Brain microvascular endothelial cell (primary cell): ENCODE results near the gene TTC24.

Experiments used
- DNase-seq: peaks from one replicate; pipeline ENCODE4 v3.0.0-alpha.2; 2020
- H3K27ac ChIP-seq: fragments of 250-450 bp; sonication (Bioruptor Pico); 2 replicates; pipeline ENCODE4 v1.5.1; 2020; ENCODE audit warnings: mild to moderate bottlenecking, moderate library complexity
- H3K27me3 ChIP-seq: fragments of 250-450 bp; sonication (Bioruptor Pico); replicated peaks from 2 replicates; pipeline ENCODE4 v1.5.1; 2020; ENCODE audit warnings: mild to moderate bottlenecking
- H3K36me3 ChIP-seq: fragments of 250-450 bp; sonication (Bioruptor Pico); replicated peaks from 2 replicates; pipeline ENCODE4 v1.5.1; 2020; ENCODE audit warnings: mild to moderate bottlenecking
- H3K4me3 ChIP-seq: 2 replicates; pipeline ENCODE4 v1.5.1; 2011; ENCODE audit warnings: low read depth, mild to moderate bottlenecking, control low read depth, low read length, moderate library complexity
- CTCF ChIP-seq: IDR thresholded peaks from 2 replicates; pipeline ENCODE4 v1.5.1; 2011; ENCODE audit warnings: low read depth, mild to moderate bottlenecking, moderate library complexity, low read length, control low read depth, inconsistent platforms; ENCODE audit errors: missing control alignments
- in situ Hi-C: cut with HindIII; loops from 2 replicates; pipeline ENCODE4 v1.10.0; 2017; ENCODE audit warnings: low sequenced_read_pairs, low pct_ligation_motif_present

The TTC24 gene

GRCh38 chr1:156618853-156619581 lies 39.5 kb downstream of the TTC24 start, which contains the start of gene HAPLN2:
Gene HAPLN2, plus strand, starts transcription at chr1:156619415. Its CDS starts 4,076 bp downstream, at chr1:156623491.
- H3K4me3 ChIP-seq, result no peak within 1 kb of the TSS
- peak; percentile 68 for TF ChIP-seq CTCF
- H3K36me3 ChIP-seq, result no peaks in the 10 kb centered on the region
- DNase-seq, result no peak
- in situ Hi-C loops, result no loop called here
- no peak within 1 kb of the TSS for H3K27ac ChIP-seq
- peaks cover 30% of the 10 kb centered on the region for H3K27me3 ChIP-seq

GRCh38 chr1:156619582-156619955 lies 40.0 kb downstream of the TTC24 start:
- in situ Hi-C loops, result no loop called here
- peaks cover 34% of the 10 kb centered on the region for H3K27me3 ChIP-seq
- no peak overlapping the region for H3K27ac ChIP-seq
- no peak overlapping the region for H3K4me3 ChIP-seq
- DNase-seq, result no peak
- no peak for TF ChIP-seq CTCF
- H3K36me3 ChIP-seq, result no peaks in the 10 kb centered on the region

DNA sequence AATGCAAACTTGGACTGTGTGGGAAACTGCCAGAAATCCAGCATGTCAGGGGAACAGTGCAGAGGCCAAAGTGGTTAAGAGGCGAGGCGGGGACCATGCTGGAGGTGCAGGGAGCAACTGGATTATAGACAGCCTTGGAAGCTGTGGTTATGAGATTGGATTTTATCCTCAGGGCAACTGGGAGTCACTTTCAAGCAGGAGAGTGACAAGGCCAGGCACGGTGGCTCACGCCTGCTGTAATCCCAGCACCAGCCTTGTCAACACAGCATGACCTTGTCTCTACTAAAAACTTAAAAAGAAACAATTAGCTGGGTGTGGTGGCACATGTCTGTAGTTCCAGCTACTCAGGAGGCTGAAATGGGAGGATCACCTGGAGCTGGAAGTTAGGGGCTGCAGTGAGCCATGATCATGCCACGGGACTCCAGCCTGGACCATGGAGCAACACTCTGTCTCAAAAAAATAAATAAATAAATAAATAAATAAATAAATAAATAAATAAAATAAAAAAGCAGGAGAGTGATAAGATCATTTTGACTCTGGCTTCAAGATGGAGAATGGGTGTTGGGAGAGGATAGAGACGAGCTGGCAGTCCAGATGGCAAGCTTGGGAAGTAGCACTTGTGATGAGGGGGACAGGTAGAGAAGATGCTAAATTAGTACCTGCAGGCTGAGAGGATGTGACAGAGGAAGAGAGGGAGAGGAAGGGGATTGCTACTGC lies 43.2 kb downstream of the TTC24 start:
- TF ChIP-seq CTCF, result no peak
- in situ Hi-C loops, result no loop called here
- H3K27me3 ChIP-seq, result peaks cover 47% of the 10 kb centered on the region
- no peak overlapping the region for H3K4me3 ChIP-seq
- H3K27ac ChIP-seq, result no peak overlapping the region
- H3K36me3 ChIP-seq, result no peaks in the 10 kb centered on the region
- no peak for DNase-seq

- Histone ChIP-seq H3K4me3 (peak overlapping the region; percentile 22), H3K36me3 (no peaks in the 10 kb centered on the region), H3K27me3 (peaks cover 43% of the 10 kb centered on the region), H3K27ac (no peak overlapping the region)
- peak; percentile 68 for TF ChIP-seq CTCF
- peak; percentile 44 for DNase-seq
- in situ Hi-C loops, result no loop called here
Measured at GRCh38 chr1:156623946-156624813, 44.7 kb downstream of the TTC24 start.

DNA sequence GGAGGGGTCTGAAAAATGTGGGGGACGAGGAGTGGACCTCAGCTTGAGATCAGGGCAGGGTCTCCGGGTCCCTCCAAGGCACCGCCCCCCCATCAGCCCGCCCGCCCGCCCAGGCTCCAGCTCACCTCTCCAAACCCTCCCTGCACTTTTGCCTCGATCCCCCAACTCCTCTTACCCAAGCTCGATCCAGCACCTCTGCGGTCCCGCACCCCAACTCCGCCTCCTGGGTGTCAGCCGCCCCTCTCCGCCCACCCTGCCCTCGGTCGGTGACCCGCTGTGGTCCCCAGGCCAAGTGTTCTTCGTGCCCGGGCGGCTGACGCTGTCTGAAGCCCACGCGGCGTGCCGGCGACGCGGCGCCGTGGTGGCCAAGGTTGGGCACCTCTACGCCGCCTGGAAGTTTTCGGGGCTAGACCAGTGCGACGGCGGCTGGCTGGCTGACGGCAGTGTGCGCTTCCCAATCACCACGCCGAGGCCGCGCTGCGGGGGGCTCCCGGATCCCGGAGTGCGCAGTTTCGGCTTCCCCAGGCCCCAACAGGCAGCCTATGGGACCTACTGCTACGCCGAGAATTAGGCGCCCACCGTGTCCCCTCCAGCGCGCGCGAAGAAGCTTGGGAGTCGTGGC lies 45.4 kb downstream of the TTC24 start:
- in situ Hi-C loops, result no loop called here
- no peaks in the 10 kb centered on the region for H3K36me3 ChIP-seq
- peak overlapping the region; percentile 22 for H3K4me3 ChIP-seq
- no peak overlapping the region for H3K27ac ChIP-seq
- no peak for TF ChIP-seq CTCF
- peaks cover 38% of the 10 kb centered on the region for H3K27me3 ChIP-seq
- DNase-seq, result no peak
